Caco-2 (cell line): ENCODE results near the gene RUSC2. TPM values are rescaled to one million over a fixed set of nuclear protein-coding genes. Genes with fewer than 3 reads are reported as not detected.

Experiments used
- BruUV-seq: library from RNA; stranded (reverse); fragments of 400-500 nt; replicated peaks from 2 replicates; lab custom pipeline; 2021; lab: Mats Ljungman, UMichigan
- CTCF ChIA-PET: fragments of 300-600 bp; sonication (Branson Sonifier 250); formaldehyde crosslinking; loops from one replicate; lab custom pipeline; 2022; ENCODE audit warnings: antibody characterized with exemption; lab: Charles Lee
- POLR2A ChIA-PET: fragments of 300-600 bp; sonication (Branson Sonifier 250); formaldehyde crosslinking; loops from one replicate; lab custom pipeline; 2022; ENCODE audit warnings: antibody characterized with exemption; lab: Charles Lee
- DNase-seq, 2 experiments: peaks; one replicate each; pipeline versions ENCODE4 v3.0.0 to v3.0.0-alpha.2; 2020 to 2022
- H3K27me3 ChIP-seq: replicated peaks from 2 replicates; pipeline ENCODE4 v1.6.0; 2011; ENCODE audit warnings: low read length; ENCODE audit not compliant: control insufficient read depth, insufficient read depth
- H3K36me3 ChIP-seq: 2 replicates; pipeline ENCODE4 v1.5.1; 2011; ENCODE audit warnings: low read length; ENCODE audit not compliant: control insufficient read depth, insufficient read depth
- H3K4me1 ChIP-seq: fragments of 250-450 bp; sonication (Bioruptor Pico); 2 replicates; pipeline ENCODE4 v1.5.1; 2020; ENCODE audit warnings: mild to moderate bottlenecking
- H3K4me3 ChIP-seq: 2 replicates; pipeline ENCODE4 v1.5.1; 2011; ENCODE audit warnings: low read depth, mild to moderate bottlenecking, control low read depth, low read length
- H3K9me3 ChIP-seq: fragments of 250-450 bp; sonication (Bioruptor Pico); 2 replicates; pipeline ENCODE4 v1.5.1; 2020; ENCODE audit warnings: mild to moderate bottlenecking, moderate library complexity
- H3K27ac Mint-ChIP-seq: one replicate; pipeline ENCODE4 v1.8.0; 2022; ENCODE audit warnings: mixed read lengths; ENCODE audit not compliant: unreplicated experiment
- H3K27me3 Mint-ChIP-seq: one replicate; pipeline ENCODE4 v1.8.0; 2022; ENCODE audit warnings: mixed read lengths; ENCODE audit not compliant: insufficient read depth, unreplicated experiment
- H3K36me3 Mint-ChIP-seq: one replicate; pipeline ENCODE4 v1.8.0; 2022; ENCODE audit warnings: mild to moderate bottlenecking, mixed read lengths; ENCODE audit not compliant: insufficient read depth, unreplicated experiment
- H3K4me1 Mint-ChIP-seq: one replicate; pipeline ENCODE4 v1.8.0; 2022; ENCODE audit warnings: low read depth, mixed read lengths; ENCODE audit not compliant: unreplicated experiment
- H3K4me3 Mint-ChIP-seq: one replicate; pipeline ENCODE4 v1.8.0; 2022; ENCODE audit warnings: mild to moderate bottlenecking, moderate library complexity, mixed read lengths; ENCODE audit not compliant: unreplicated experiment
- H3K9me3 Mint-ChIP-seq: one replicate; pipeline ENCODE4 v1.8.0; 2022; ENCODE audit warnings: mixed read lengths; ENCODE audit not compliant: unreplicated experiment
- CTCF ChIP-seq, 2 experiments: fragments of 200-600 bp in 1 of 2; IDR thresholded peaks; 1 replicate in 1 of 2; 2 replicates in 1 of 2; pipeline versions ENCODE4 v1.5.1 to v1.8.0; 2011 to 2022; ENCODE audit warnings: antibody characterized with exemption in 1 of 2, control low read depth in 1 of 2, inconsistent platforms in 1 of 2, low read depth in 1 of 2, low read length in 1 of 2, mild to moderate bottlenecking in 1 of 2, moderate library complexity in 1 of 2; ENCODE audit not compliant: insufficient read depth in 1 of 2, severe bottlenecking in 1 of 2, unreplicated experiment in 1 of 2
- intact Hi-C: fragments of 100-400 bp; cut with micrococcal nuclease; formaldehyde crosslinking; loops from one replicate; pipeline ENCODE4 v1.10.0; 2022; ENCODE audit not compliant: unreplicated experiment
- total RNA-seq: library from RNA; stranded (reverse); gene quantifications from 2 replicates; pipeline ENCODE4 v1.2.3, GENCODE V29; 2022

RUSC2 gene
- total RNA-seq, 1 experiment from 2014 or later, result 13.0 TPM

GRCh38 chr9:35501946-35502345 is 12.0 kb downstream of the RUSC2 start:
- Mint-ChIP-seq H3K27ac (no peak overlapping the region), H3K9me3 (no peaks in the 10 kb centered on the region), H3K27me3 (no peaks in the 10 kb centered on the region), H3K36me3 (no peaks in the 10 kb centered on the region), H3K4me1 (no peaks in the 10 kb centered on the region), H3K4me3 (no peak overlapping the region)
- POLR2A ChIA-PET, result no interaction called here
- no TSS peak for BruUV-seq
- DNase-seq, result no peak
- intact Hi-C loops, result no loop called here
- H3K4me1 ChIP-seq, result no peaks in the 10 kb centered on the region; the same call in 1 of the 2 replicates
- no peak overlapping the region for H3K4me3 ChIP-seq
- TF ChIP-seq CTCF (IDR thresholded peaks at IDR 0.05; ENCODE audit: insufficient read depth in 1 of 2, low read depth in 1 of 2, low read length in 1 of 2, severe bottlenecking in 1 of 2, unreplicated experiment in 1 of 2), result no peak
- no peaks in the 10 kb centered on the region for H3K36me3 ChIP-seq
- CTCF ChIA-PET, result no interaction called here
- 0 out of 2 replicates have a peak, but pooled peaks cover 3% of the 10 kb centered on the region for H3K9me3 ChIP-seq
- H3K27me3 ChIP-seq, result no peaks in the 10 kb centered on the region

GRCh38 chr9:35506359-35506758 is 16.4 kb downstream of the RUSC2 start:
- H3K9me3 ChIP-seq, result no peaks in the 10 kb centered on the region
- no TSS peak for BruUV-seq
- Mint-ChIP-seq H3K27ac (no peak overlapping the region), H3K4me1 (peaks cover 7% of the 10 kb centered on the region), H3K27me3 (no peaks in the 10 kb centered on the region), H3K4me3 (no peak overlapping the region), H3K36me3 (no peaks in the 10 kb centered on the region), H3K9me3 (no peaks in the 10 kb centered on the region)
- H3K27me3 ChIP-seq, result no peaks in the 10 kb centered on the region
- H3K4me3 ChIP-seq, result no peak overlapping the region
- ChIA-PET POLR2A (interaction anchor here (0.5 kb wide), 1 partner anchor 251 kb away, joined by 5 read pairs; no protein-coding TSS in a partner anchor), CTCF (interaction anchor here (0.7 kb wide), 1 partner anchor 17 kb away, joined by 3 read pairs; no protein-coding TSS in a partner anchor)
- H3K4me1 ChIP-seq, result peaks cover 16% of the 10 kb centered on the region
- no peak for DNase-seq
- H3K36me3 ChIP-seq, result no peaks in the 10 kb centered on the region
- no peak for TF ChIP-seq CTCF (IDR thresholded peaks at IDR 0.05; ENCODE audit: insufficient read depth in 1 of 2, low read depth in 1 of 2, low read length in 1 of 2, severe bottlenecking in 1 of 2, unreplicated experiment in 1 of 2)
- intact Hi-C loops, result no loop called here

GRCh38 chr9:35508069-35508468 is 18.2 kb downstream of the RUSC2 start:
- no peak for DNase-seq
- Histone ChIP-seq H3K9me3 (no peaks in the 10 kb centered on the region), H3K4me1 (peaks cover 26% of the 10 kb centered on the region), H3K27me3 (no peaks in the 10 kb centered on the region), H3K36me3 (no peaks in the 10 kb centered on the region), H3K4me3 (no peak overlapping the region)
- POLR2A ChIA-PET, result no interaction called here
- no peak for TF ChIP-seq CTCF (IDR thresholded peaks at IDR 0.05; ENCODE audit: insufficient read depth in 1 of 2, low read depth in 1 of 2, low read length in 1 of 2, severe bottlenecking in 1 of 2, unreplicated experiment in 1 of 2)
- Mint-ChIP-seq H3K9me3 (no peaks in the 10 kb centered on the region), H3K4me1 (peaks cover 15% of the 10 kb centered on the region), H3K27me3 (no peaks in the 10 kb centered on the region), H3K27ac (no peak overlapping the region), H3K4me3 (no peak overlapping the region), H3K36me3 (no peaks in the 10 kb centered on the region)
- CTCF ChIA-PET, result no interaction called here
- intact Hi-C loops, result no loop called here
- no TSS peak for BruUV-seq
